HG02870 (cell line): ENCODE measurements around the gene FADD.
"Not testable (repeated sequence)": the region's sequence is repeated elsewhere in the genome, so short reads cannot be mapped to it uniquely, and the experiment has no call there.

Experiments
- ATAC-seq: cut with Tn5 transposase; IDR thresholded peaks from one replicate; pipeline ENCODE4 v1.9.1; 2021; ENCODE audit warnings: mild to moderate bottlenecking, moderate library complexity; ENCODE audit not compliant: unreplicated experiment

Gene FADD

GRCh38 chr11:70203751-70204465 is 812 bp downstream of the FADD start:
- ATAC-seq: peak; percentile 30

GRCh38 chr11:70204466-70204799 is 1.3 kb downstream of the FADD start:
- ATAC-seq: no peak

- no peak for ATAC-seq
Measured at GRCh38 chr11:70205049-70205725, 2.1 kb downstream of the FADD start.

GRCh38 chr11:70205766-70206165 is 2.7 kb downstream of the FADD start:
- no peak for ATAC-seq

- no peak for ATAC-seq
Measured at GRCh38 chr11:70206226-70206981, 3.3 kb downstream of the FADD start.

- no peak for ATAC-seq
Measured at GRCh38 chr11:70206982-70207376, 3.9 kb downstream of the FADD start.

- no peak for ATAC-seq
Measured at GRCh38 chr11:70207531-70208131, 4.5 kb downstream of the FADD start.

GRCh38 chr11:70209391-70209912 is 6.4 kb downstream of the FADD start:
- ATAC-seq: no peak

- no peak for ATAC-seq
Measured at GRCh38 chr11:70210051-70210501, 7.0 kb downstream of the FADD start.

- no peak for ATAC-seq
Measured at GRCh38 chr11:70210530-70210929, 7.4 kb downstream of the FADD start.

- ATAC-seq: no peak
Measured at GRCh38 chr11:70212227-70212811, 9.2 kb downstream of the FADD start.

GRCh38 chr11:70217388-70217787 is 14.3 kb downstream of the FADD start:
- not testable (repeated sequence) for ATAC-seq

GRCh38 chr11:70218076-70218475 is 15.0 kb downstream of the FADD start:
- not testable (repeated sequence) for ATAC-seq

GRCh38 chr11:70220136-70220535 is 17.0 kb downstream of the FADD start:
- ATAC-seq: no peak

GRCh38 chr11:70220920-70221319 is 17.8 kb downstream of the FADD start:
- no peak for ATAC-seq

GRCh38 chr11:70225681-70226177 is 22.6 kb downstream of the FADD start:
- no peak for ATAC-seq

- ATAC-seq: no peak
Measured at GRCh38 chr11:70226183-70226582, 23.1 kb downstream of the FADD start.

GRCh38 chr11:70226967-70227366 is 23.9 kb downstream of the FADD start:
- ATAC-seq: no peak

GRCh38 chr11:70229737-70230136 is 26.6 kb downstream of the FADD start:
- no peak for ATAC-seq

GRCh38 chr11:70230151-70230839 is 27.2 kb downstream of the FADD start:
- no peak for ATAC-seq
